ENCODE data around the gene PFDN1.

DNA sequence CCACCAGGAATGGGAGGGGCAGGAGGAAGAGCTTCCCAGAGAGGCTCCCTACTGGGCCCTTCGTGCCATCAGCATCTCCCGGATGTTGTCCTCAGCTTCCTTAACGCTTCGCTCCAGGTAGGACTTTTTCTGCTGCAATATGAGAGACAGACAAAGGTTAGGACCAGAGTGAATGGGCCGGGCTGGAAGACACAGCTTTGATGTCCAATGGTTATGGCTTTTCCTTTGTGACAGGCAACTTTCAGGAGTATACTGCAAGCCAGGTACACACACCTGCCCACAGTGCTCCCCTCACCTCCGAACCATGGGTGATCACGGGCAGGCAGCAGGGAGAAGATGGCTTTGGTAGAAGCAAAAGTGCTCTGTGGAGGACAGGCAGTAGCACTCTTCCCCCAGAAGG, 57.0 kb downstream of the PFDN1 start:
- TF ChIP-seq, protein P1, sequence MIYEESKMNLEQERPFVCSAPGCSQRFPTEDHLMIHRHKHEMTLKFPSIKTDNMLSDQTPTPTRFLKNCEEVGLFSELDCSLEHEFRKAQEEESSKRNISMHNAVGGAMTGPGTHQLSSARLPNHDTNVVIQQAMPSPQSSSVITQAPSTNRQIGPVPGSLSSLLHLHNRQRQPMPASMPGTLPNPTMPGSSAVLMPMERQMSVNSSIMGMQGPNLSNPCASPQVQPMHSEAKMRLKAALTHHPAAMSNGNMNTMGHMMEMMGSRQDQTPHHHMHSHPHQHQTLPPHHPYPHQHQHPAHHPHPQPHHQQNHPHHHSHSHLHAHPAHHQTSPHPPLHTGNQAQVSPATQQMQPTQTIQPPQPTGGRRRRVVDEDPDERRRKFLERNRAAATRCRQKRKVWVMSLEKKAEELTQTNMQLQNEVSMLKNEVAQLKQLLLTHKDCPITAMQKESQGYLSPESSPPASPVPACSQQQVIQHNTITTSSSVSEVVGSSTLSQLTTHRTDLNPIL (CRISPR knock-in tag; IDR thresholded peaks at IDR 0.05; ENCODE audit: low read depth): no peak
- TF ChIP-seq, protein P2, sequence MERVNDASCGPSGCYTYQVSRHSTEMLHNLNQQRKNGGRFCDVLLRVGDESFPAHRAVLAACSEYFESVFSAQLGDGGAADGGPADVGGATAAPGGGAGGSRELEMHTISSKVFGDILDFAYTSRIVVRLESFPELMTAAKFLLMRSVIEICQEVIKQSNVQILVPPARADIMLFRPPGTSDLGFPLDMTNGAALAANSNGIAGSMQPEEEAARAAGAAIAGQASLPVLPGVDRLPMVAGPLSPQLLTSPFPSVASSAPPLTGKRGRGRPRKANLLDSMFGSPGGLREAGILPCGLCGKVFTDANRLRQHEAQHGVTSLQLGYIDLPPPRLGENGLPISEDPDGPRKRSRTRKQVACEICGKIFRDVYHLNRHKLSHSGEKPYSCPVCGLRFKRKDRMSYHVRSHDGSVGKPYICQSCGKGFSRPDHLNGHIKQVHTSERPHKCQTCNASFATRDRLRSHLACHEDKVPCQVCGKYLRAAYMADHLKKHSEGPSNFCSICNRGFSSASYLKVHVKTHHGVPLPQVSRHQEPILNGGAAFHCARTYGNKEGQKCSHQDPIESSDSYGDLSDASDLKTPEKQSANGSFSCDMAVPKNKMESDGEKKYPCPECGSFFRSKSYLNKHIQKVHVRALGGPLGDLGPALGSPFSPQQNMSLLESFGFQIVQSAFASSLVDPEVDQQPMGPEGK (CRISPR knock-in tag; IDR thresholded peaks at IDR 0.05; ENCODE audit: borderline replicate concordance): no peak
- TF ChIP-seq CSDC2 (CRISPR knock-in tag; IDR thresholded peaks at IDR 0.05) (no peak), SNAI2 (CRISPR knock-in tag; IDR thresholded peaks at IDR 0.05) (no peak), RARB (CRISPR knock-in tag; IDR thresholded peaks at IDR 0.05) (no peak), ZNF565 (CRISPR knock-in tag; conservative IDR thresholded peaks at IDR 0.05; ENCODE audit: low read depth) (no peak), ZNF8 (CRISPR knock-in tag; IDR thresholded peaks at IDR 0.05) (no peak), ZFP3 (CRISPR knock-in tag; IDR thresholded peaks at IDR 0.05) (no peak)
- TF ChIP-seq, protein P3, sequence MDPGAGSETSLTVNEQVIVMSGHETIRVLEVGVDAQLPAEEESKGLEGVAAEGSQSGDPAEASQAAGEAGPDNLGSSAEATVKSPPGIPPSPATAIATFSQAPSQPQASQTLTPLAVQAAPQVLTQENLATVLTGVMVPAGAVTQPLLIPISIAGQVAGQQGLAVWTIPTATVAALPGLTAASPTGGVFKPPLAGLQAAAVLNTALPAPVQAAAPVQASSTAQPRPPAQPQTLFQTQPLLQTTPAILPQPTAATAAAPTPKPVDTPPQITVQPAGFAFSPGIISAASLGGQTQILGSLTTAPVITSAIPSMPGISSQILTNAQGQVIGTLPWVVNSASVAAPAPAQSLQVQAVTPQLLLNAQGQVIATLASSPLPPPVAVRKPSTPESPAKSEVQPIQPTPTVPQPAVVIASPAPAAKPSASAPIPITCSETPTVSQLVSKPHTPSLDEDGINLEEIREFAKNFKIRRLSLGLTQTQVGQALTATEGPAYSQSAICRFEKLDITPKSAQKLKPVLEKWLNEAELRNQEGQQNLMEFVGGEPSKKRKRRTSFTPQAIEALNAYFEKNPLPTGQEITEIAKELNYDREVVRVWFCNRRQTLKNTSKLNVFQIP (CRISPR knock-in tag; IDR thresholded peaks at IDR 0.05; ENCODE audit: borderline replicate concordance, low read depth): no peak

Measured in SK-N-SH treated with all-trans-retinoic acid at 6 μM for 48 hours (cell line).